HepG2 (cell line): ENCODE results near the gene C1orf35. TPM values are rescaled to one million over a fixed set of nuclear protein-coding genes. Genes with fewer than 3 reads are reported as not detected.

Experiments used
- ATAC-seq: fragments of 200-7000 bp; cut with Tn5 transposase; 3 replicates; pipeline ENCODE4 v1.9.1; 2020; ENCODE audit warnings: mild to moderate bottlenecking, moderate library complexity
- BruUV-seq: library from RNA; stranded (reverse); fragments of 400-500 nt; replicated peaks from 2 replicates; lab custom pipeline; 2021; lab: Mats Ljungman, UMichigan
- CTCF ChIA-PET: fragments of 300-600 bp; formaldehyde crosslinking; extraction: SDS; loops from one replicate; lab custom pipeline; 2021; ENCODE audit warnings: low total read pairs, inconsistent platforms, low intra/inter-chr PET ratio; lab: Yijun Ruan, JAX
- POLR2A ChIA-PET: fragments of 350-600 bp; sonication (Branson Sonifier 250); formaldehyde crosslinking; loops from one replicate; lab custom pipeline; 2020; ENCODE audit warnings: antibody characterized with exemption, inconsistent platforms; lab: Yijun Ruan, JAX
- DNase-seq: peaks from one replicate; pipeline ENCODE4 v3.0.0-alpha.2; 2015; ENCODE audit warnings: low spot score
- FAIRE-seq: peaks from 3 replicates; lab custom pipeline; 2011; peaks lifted over from hg19 to GRCh38; lab: Jason Lieb, UNC
- H2AFZ ChIP-seq: one replicate; pipeline ENCODE4 v1.6.1; 2011; ENCODE audit warnings: low read length, inconsistent platforms
- H3K27ac ChIP-seq: fragments of 300-600 bp; 3 replicates; pipeline ENCODE4 v1.8.0; 2011; ENCODE audit warnings: mixed run types, mild to moderate bottlenecking, mixed read lengths, low read length, inconsistent platforms; ENCODE audit not compliant: insufficient read depth; ENCODE audit errors: extremely low read length
- H3K27me3 ChIP-seq, 2 experiments: fragments of 200-600 bp in 1 of 2; 2 replicates in 1 of 2; 3 replicates in 1 of 2; pipeline versions ENCODE4 v1.6.0 to v1.8.0; 2011; ENCODE audit warnings: low read length in 2 of 2, mild to moderate bottlenecking in 2 of 2, moderate library complexity in 2 of 2, inconsistent platforms in 1 of 2; ENCODE audit not compliant: insufficient read depth in 2 of 2, control insufficient read depth in 1 of 2
- H3K36me3 ChIP-seq, 2 experiments: fragments of 200-600 bp in 1 of 2; replicated peaks in 1 of 2; 2 replicates in 1 of 2; 3 replicates in 1 of 2; pipeline versions ENCODE4 v1.5.1 to v1.8.0; 2011; ENCODE audit warnings: low read length in 2 of 2, inconsistent platforms in 1 of 2; ENCODE audit not compliant: insufficient read depth in 2 of 2, control insufficient read depth in 1 of 2
- H3K4me1 ChIP-seq: 2 replicates; pipeline ENCODE4 v1.5.1; 2012; ENCODE audit warnings: low read length, inconsistent platforms; ENCODE audit not compliant: insufficient read depth
- H3K4me2 ChIP-seq: 2 replicates; pipeline ENCODE4 v1.6.0; 2011; ENCODE audit warnings: low read depth, low read length, inconsistent platforms
- H3K4me3 ChIP-seq, 3 experiments: fragments of 200-600 bp in 1 of 3; sonication (generic), shearing (Covaris generic) in 1 of 3; replicated peaks in 1 of 3; 2 replicates each; pipeline ENCODE4 v1.5.1; 2011 to 2016; ENCODE audit warnings: low read length in 3 of 3, inconsistent platforms in 2 of 3, low read depth in 2 of 3, mild to moderate bottlenecking in 2 of 3, control low read depth in 1 of 3, mixed read lengths in 1 of 3; ENCODE audit not compliant: insufficient read depth in 1 of 3
- H3K79me2 ChIP-seq: one replicate; pipeline ENCODE4 v1.6.1; 2011; ENCODE audit warnings: low read length, inconsistent platforms; ENCODE audit not compliant: insufficient read depth
- H3K9ac ChIP-seq: 2 replicates; pipeline ENCODE4 v1.6.0; 2011; ENCODE audit warnings: mild to moderate bottlenecking, low read depth, low read length, inconsistent platforms; ENCODE audit not compliant: insufficient read depth
- H3K9me3 ChIP-seq: 2 replicates; pipeline ENCODE4 v1.5.1; 2012; ENCODE audit warnings: mild to moderate bottlenecking, low read length
- H4K20me1 ChIP-seq: 2 replicates; pipeline ENCODE4 v1.6.0; 2011; ENCODE audit warnings: inconsistent platforms, mild to moderate bottlenecking, low read length, moderate library complexity; ENCODE audit not compliant: insufficient read depth
- JUND ChIP-seq: sonication (generic); formaldehyde crosslinking; IDR thresholded peaks from 2 replicates; pipeline ENCODE4 v1.8.0; 2022; ENCODE audit warnings: mild to moderate bottlenecking, missing genetic modification reagents
- STAT5B ChIP-seq: sonication (generic); formaldehyde crosslinking; IDR thresholded peaks from 2 replicates; pipeline ENCODE4 v1.4.0; 2020; ENCODE audit warnings: missing genetic modification reagents
- WGBS: methylation state at CpG from one replicate; pipeline ENCODE4 v1.1.6; 2017; ENCODE audit warnings: low lambda C conversion rate; 5-methylcytosine and 5-hydroxymethylcytosine counted together
- in situ Hi-C: cut with HindIII; loops from 2 replicates; pipeline ENCODE4 v1.10.0; 2017; ENCODE audit warnings: low pct_unique_long_range_greater_than_20kb; ENCODE audit not compliant: extremely low pct_ligation_motif_present
- intact Hi-C: fragments of 100-400 bp; cut with micrococcal nuclease; formaldehyde crosslinking; loops from one replicate; pipeline ENCODE4 v1.10.0; 2022; ENCODE audit not compliant: unreplicated experiment
- polyA plus RNA-seq, 8 experiments: library from polyadenylated mRNA; depleted of rRNA in 3 of 8; stranded (reverse) in 7 of 8; unstranded in 1 of 8; fragments of >200 nt; fragmentation: Illumina TruSeq in 4 of 8; extraction: Trizol in 4 of 8; gene quantifications; 2 replicates each; pipeline versions ENCODE4 v1.2.1 to v1.2.3, GENCODE V29; 2011 to 2016; ENCODE audit warnings: low read depth in 4 of 8, missing spikeins in 1 of 8, mixed read lengths in 1 of 8; ENCODE audit not compliant: insufficient read depth in 1 of 8
- total RNA-seq, 5 experiments: library from RNA; depleted of rRNA; stranded (reverse); fragments of >200 nt; fragmentation: Illumina TruSeq; extraction: Trizol; gene quantifications; 2 replicates each; pipeline ENCODE4 v1.2.3, GENCODE V29; 2016; ENCODE audit warnings: low read depth in 1 of 5
- TF ChIP-seq, protein P1 (sequence below), 2 experiments: fragments of 450-650 bp in 1 of 2; sonication (generic) in 1 of 2; formaldehyde crosslinking; IDR thresholded peaks; 2 replicates each; pipeline versions ENCODE4 v1.5.0 to v1.8.0; 2020 to 2022; ENCODE audit warnings: mild to moderate bottlenecking in 1 of 2, missing genetic modification reagents in 1 of 2
- TF ChIP-seq, protein P2 (sequence below): sonication (generic); formaldehyde crosslinking; IDR thresholded peaks from 2 replicates; pipeline ENCODE4 v1.4.0; 2020; ENCODE audit warnings: mild to moderate bottlenecking, missing genetic modification reagents
- TF ChIP-seq, protein P3 (sequence below): sonication (generic); formaldehyde crosslinking; IDR thresholded peaks from 2 replicates; pipeline ENCODE4 v1.8.1; 2023; ENCODE audit warnings: missing genetic modification reagents, inconsistent platforms, borderline replicate concordance
- TF ChIP-seq, protein P4 (sequence below): IDR thresholded peaks from 2 replicates; pipeline ENCODE4 v1.6.1; 2016; ENCODE audit warnings: mild to moderate bottlenecking
- TF ChIP-seq, protein P5 (sequence below): sonication (generic); formaldehyde crosslinking; IDR thresholded peaks from 2 replicates; pipeline ENCODE4 v1.5.0; 2020; ENCODE audit warnings: missing genetic modification reagents

The C1orf35 gene
- total and polyA plus RNA-seq, 2 of the 13 experiments (the other 11 are each of a cell fraction or from before 2014, with no cell fraction given): 8.1 to 19.3 TPM

DNA sequence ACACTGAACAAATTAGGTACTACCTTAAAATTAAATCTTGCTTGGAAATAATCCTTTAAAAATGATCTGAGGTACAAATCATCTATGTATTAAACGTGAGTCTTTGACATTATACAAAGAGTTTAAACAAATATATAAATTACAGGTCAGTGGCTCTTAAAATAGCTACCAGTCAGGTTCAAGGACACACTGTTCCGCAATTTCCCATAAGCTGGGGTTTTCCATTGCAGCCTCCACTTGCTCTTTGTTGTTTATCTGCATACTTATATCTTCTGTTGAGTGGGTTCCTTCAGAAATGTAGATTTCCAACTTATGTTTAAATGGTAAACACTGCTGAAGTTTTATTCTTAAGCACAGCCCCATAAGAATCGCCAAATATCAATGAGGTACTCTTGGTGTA lies 11.7 kb upstream of the C1orf35 start (continued):
- TF ChIP-seq, protein P1, sequence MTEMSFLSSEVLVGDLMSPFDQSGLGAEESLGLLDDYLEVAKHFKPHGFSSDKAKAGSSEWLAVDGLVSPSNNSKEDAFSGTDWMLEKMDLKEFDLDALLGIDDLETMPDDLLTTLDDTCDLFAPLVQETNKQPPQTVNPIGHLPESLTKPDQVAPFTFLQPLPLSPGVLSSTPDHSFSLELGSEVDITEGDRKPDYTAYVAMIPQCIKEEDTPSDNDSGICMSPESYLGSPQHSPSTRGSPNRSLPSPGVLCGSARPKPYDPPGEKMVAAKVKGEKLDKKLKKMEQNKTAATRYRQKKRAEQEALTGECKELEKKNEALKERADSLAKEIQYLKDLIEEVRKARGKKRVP (CRISPR knock-in tag; IDR thresholded peaks at IDR 0.05): no peak
- no peak for TF ChIP-seq STAT5B (CRISPR knock-in tag)
- no peak for TF ChIP-seq JUND (CRISPR knock-in tag)
- TF ChIP-seq, protein P2, sequence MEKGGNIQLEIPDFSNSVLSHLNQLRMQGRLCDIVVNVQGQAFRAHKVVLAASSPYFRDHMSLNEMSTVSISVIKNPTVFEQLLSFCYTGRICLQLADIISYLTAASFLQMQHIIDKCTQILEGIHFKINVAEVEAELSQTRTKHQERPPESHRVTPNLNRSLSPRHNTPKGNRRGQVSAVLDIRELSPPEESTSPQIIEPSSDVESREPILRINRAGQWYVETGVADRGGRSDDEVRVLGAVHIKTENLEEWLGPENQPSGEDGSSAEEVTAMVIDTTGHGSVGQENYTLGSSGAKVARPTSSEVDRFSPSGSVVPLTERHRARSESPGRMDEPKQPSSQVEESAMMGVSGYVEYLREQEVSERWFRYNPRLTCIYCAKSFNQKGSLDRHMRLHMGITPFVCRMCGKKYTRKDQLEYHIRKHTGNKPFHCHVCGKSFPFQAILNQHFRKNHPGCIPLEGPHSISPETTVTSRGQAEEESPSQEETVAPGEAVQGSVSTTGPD (CRISPR knock-in tag): no peak
- TF ChIP-seq, protein P3, sequence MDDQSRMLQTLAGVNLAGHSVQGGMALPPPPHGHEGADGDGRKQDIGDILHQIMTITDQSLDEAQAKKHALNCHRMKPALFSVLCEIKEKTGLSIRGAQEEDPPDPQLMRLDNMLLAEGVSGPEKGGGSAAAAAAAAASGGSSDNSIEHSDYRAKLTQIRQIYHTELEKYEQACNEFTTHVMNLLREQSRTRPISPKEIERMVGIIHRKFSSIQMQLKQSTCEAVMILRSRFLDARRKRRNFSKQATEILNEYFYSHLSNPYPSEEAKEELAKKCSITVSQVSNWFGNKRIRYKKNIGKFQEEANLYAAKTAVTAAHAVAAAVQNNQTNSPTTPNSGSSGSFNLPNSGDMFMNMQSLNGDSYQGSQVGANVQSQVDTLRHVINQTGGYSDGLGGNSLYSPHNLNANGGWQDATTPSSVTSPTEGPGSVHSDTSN (CRISPR knock-in tag): no peak

DNA sequence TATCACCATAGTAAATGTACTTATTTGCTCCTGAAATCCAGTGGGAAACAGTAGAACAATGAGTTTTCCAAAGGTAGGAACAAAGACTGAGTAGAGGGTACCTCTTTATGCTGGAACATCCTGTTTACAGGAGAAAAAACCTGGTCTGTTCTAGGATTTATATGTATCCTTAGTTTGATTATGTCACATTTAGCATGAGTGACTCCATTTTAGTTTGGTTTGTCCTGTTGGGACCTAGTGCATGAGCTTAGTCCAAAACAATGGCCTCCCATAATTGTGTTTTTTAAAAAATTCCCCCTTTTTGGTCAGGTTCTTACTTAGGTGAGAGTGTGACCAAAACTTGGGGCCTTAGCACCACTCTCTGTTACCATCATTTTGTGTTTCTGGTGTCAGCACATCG lies 9.5 kb upstream of the C1orf35 start:
- TF ChIP-seq, protein P4, sequence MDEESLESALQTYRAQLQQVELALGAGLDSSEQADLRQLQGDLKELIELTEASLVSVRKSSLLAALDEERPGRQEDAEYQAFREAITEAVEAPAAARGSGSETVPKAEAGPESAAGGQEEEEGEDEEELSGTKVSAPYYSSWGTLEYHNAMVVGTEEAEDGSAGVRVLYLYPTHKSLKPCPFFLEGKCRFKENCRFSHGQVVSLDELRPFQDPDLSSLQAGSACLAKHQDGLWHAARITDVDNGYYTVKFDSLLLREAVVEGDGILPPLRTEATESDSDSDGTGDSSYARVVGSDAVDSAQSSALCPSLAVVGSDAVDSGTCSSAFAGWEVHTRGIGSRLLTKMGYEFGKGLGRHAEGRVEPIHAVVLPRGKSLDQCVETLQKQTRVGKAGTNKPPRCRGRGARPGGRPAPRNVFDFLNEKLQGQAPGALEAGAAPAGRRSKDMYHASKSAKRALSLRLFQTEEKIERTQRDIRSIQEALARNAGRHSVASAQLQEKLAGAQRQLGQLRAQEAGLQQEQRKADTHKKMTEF: no peak
- TF ChIP-seq, protein P5, sequence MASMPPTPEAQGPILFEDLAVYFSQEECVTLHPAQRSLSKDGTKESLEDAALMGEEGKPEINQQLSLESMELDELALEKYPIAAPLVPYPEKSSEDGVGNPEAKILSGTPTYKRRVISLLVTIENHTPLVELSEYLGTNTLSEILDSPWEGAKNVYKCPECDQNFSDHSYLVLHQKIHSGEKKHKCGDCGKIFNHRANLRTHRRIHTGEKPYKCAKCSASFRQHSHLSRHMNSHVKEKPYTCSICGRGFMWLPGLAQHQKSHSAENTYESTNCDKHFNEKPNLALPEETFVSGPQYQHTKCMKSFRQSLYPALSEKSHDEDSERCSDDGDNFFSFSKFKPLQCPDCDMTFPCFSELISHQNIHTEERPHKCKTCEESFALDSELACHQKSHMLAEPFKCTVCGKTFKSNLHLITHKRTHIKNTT (CRISPR knock-in tag): no peak
- TF ChIP-seq, all 625 proteins: peak for 0
- Histone ChIP-seq H3K27ac (no peak overlapping the region), H2AFZ (no peak overlapping the region), H4K20me1 (no peaks in the 10 kb centered on the region), H3K4me3 (no peak overlapping the region), H3K9me3 (peaks cover 10% of the 10 kb centered on the region; the same call in 1 of the 2 replicates), H3K27me3 (no peaks in the 10 kb centered on the region; a peak in 1 of 5 replicates), H3K79me2 (peaks cover 14% of the 10 kb centered on the region), H3K36me3 (no peaks in the 10 kb centered on the region), H3K9ac (no peak overlapping the region), H3K4me1 (peaks cover 42% of the 10 kb centered on the region), H3K4me2 (no peak overlapping the region)
- in situ Hi-C loops (no loop called here), intact Hi-C loops (no loop called here)
- ChIA-PET CTCF (no interaction called here), POLR2A (interaction anchor here (0.8 kb wide), 1 partner anchor 52 kb away, joined by 3 read pairs; the partner anchor contains the start of gene IBA57)
- DNase-seq: no peak
- BruUV-seq: no TSS peak
- FAIRE-seq: no peak
- WGBS: 68% methylated on average over 1 of the region's 1 CpG
- ATAC-seq: no peak
